GM19238 (cell line): ENCODE data around the gene ZBTB7C.

Experiments
- DNase-seq: peaks from one replicate; pipeline ENCODE4 v3.0.0; 2011; ENCODE audit warnings: low spot score; ENCODE audit not compliant: insufficient read length

The ZBTB7C gene

GRCh38 chr18:48391868-48392267 lies 17.3 kb downstream of the ZBTB7C start:
- DNase-seq = no peak

DNA sequence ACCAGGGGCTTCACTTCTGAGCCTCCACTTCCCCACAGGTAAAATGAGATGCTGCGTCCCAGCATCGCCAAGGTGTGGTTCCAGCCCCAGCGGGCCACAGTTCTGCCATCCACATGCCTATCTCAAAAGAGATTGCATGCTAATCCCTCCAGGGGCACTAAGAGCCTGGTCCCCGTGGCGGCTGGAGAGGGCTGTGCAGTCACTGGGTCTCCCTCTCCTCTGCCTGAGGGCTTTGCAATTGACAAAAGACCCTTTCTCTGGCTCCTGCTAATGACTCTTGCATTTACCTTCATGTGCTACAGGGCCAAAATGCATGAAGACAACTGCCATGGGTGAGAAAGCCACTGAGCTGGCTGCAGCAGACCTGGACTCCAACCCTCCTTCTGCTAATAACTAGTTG lies 18.5 kb downstream of the ZBTB7C start:
- DNase-seq = no peak

GRCh38 chr18:48388478-48388877 lies 20.7 kb downstream of the ZBTB7C start:
- DNase-seq = no peak

GRCh38 chr18:48387300-48387699 lies 21.9 kb downstream of the ZBTB7C start:
- DNase-seq = no peak

DNA sequence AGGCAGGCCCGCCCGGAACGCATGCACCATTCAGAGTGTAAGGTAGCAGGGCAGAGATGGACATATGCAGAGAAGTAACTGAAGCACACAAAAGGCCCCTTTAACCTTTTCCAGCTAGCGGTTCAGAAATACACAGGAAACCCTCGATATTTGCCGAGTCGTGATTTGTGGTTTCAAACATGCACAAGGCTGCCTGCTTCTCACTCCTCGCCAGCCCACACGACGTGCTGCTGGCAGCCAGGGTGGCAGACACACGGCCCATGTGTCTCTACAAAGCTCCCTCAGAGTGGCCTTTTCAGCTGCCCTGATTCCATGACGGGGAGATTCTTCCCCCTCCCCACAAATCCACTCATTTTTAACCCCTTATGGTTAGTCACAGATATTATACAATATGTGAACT lies 23.6 kb downstream of the ZBTB7C start:
- DNase-seq = no peak

DNA sequence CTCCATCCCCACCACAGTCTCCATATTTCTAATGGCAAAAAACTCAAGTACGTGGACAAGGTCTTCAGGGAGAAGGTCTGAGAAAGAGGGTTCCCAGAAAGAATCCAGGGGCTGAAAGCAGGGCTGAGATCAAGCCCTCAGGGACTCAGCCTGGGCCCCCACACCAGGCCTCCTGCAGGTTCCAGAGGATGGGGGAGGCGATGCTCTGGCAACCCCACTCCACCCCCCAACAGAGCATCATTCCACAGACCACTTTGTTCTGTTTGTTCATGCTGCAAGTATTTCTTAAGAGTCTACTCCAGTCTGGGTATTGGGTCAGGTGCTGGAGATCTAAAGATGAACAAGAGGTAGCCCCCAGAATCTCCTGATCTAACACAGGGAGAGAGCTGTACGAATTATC lies 32.2 kb downstream of the ZBTB7C start:
- no peak for DNase-seq

- DNase-seq = no peak
These were observed 32.8 kb downstream of the ZBTB7C start for GRCh38 chr18:48376406-48376805.

GRCh38 chr18:48375150-48375800 lies 33.9 kb downstream of the ZBTB7C start:
- no peak for DNase-seq

DNA sequence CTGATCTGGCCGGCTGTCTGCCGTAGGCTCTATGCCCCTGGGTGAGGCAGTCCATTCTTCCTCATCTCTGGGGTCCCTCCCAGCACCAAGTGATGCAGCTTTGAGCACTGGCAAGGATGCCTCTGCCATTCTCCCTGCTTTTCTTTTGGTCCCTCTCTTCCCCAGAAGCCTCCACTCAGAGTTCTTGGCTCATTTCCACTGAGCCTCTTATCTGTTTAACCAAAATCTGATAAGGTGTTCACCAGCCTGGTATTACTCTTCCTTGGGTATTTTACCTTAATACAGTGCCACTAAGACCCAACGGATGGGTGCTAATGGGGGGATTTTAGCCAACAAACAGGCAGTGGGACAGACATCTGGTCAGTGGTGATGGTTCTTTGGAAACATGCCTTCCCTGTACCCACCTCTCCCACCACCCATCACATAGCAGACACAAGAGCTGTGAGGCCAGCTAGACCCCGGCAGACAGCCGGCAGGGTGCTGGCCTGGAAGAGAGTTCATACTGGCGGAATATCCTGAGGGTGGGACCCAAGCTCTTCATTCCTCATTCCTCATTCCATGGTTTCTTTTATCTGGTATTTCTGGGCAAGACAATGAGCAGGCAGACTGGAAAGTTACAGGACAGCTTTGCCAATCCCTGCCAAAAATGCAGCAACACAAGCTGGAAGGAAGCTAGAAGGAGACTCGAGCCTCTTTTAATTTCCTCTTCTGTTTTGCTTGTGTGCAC lies 34.6 kb downstream of the ZBTB7C start:
- DNase-seq = no peak

GRCh38 chr18:48371854-48372602 lies 37.2 kb downstream of the ZBTB7C start:
- no peak for DNase-seq

DNA sequence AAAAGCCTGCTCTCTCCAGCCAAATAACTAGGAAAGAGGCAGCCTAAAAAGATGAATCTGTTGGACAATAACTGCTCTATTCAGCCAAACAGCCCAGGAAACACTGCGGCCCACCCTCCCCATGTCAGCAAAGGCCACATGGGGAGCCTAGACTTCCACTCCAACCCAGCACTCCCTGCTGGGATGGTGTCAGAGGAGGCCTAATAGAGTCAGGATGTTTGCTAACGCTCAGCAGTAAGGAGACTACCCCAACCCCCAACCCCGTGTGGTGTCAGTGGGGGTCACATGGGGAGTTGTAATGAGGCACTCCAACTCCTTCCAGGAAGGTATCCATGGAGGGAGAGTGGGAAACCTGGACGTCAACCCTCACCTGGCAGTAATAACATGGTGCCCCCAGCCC lies 41.6 kb downstream of the ZBTB7C start:
- DNase-seq = no peak

GRCh38 chr18:48365965-48366364 lies 43.2 kb downstream of the ZBTB7C start:
- no peak for DNase-seq

DNA sequence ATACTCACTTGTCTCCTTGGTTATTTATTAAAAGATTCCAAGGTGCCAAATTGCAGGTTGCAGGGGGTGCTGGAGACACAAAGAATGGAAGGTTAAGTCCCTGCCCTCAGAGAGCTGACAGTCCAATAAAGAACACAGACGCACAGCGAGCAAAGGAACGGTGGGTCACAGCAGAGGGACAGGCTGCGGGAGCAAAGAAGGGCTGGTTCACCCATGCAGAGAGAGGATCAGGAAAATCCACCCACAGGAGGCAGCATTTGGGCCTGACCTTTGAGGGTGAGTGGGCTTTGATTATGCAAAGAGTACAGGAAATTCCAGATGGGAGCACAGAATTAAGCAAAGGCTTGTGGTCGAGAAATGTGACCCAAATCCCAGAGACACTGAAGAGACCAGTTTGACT lies 45.0 kb downstream of the ZBTB7C start:
- no peak for DNase-seq

DNA sequence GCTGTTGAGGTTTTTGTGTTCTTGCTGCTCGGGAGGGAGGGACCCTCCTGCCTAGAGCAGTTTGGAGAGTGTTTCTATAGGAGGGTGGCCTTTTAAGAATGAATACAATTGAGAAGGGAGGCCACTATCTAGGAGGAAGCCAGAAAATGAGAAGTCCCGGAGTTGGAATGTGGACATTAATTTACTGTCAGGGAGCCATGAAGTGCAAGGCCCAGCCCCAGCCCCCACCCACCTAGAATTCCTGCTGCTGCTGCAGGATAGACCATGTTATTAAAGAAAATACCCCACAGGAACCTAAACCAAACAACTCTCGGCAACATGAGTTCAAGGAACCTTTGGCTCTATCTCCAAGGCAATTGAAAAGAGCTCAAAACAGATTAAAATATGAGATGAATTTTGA lies 46.0 kb downstream of the ZBTB7C start:
- no peak for DNase-seq

- DNase-seq = no peak
These were observed 47.4 kb downstream of the ZBTB7C start for GRCh38 chr18:48361801-48362200.

DNA sequence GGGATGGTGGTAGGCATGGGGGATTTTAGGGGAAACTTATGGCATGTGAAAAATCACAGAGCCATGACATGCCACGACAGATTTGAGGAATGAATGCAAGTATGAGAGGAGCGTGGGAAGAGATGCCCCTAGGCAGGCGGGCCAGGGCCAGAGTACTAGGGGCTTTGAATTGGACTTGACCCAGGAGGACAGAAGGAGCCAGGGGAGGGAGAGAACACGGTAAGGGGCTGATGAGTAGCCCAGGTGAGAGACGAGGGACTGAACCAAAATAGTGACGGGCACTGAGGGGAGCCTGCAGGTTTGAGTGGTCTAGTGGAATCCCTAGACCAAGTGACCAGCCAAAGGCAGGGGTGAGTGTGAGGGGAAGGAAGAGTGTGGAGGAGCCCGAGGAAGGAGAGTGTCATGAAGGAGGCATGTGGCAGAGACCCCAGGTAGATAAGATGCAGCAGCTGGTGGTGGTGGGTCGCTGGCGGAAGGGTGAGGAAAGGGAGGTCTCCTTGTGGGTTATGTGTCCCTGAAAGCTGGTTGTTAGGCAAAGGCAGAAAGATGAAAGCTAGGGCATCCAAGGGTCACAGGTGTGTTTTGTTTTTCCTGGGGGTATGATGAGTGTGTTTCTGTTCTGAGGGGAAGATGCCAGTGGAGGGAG lies 48.7 kb downstream of the ZBTB7C start:
- DNase-seq = no peak

DNA sequence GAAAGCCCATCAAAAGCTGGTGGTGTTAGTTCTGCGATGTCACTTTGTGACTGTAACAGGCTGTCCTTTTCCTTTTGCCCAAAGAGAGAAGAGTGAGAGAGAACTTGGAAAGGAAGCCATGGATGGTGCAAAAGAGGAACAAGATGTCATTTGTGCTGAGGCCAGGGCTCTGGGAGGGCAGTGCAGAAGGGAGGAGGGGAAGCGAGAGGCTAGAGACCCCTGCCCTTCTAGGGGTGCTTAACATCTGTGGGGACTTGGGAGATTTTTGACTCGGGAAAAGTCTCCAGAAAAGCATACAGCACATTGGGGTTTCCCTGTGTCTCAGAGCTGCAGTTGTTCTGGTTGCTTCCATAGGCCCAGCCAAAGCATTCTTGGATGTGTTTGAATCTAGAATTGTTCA lies 49.6 kb downstream of the ZBTB7C start:
- no peak for DNase-seq

GRCh38 chr18:48358868-48359267 lies 50.3 kb downstream of the ZBTB7C start:
- no peak for DNase-seq

DNA sequence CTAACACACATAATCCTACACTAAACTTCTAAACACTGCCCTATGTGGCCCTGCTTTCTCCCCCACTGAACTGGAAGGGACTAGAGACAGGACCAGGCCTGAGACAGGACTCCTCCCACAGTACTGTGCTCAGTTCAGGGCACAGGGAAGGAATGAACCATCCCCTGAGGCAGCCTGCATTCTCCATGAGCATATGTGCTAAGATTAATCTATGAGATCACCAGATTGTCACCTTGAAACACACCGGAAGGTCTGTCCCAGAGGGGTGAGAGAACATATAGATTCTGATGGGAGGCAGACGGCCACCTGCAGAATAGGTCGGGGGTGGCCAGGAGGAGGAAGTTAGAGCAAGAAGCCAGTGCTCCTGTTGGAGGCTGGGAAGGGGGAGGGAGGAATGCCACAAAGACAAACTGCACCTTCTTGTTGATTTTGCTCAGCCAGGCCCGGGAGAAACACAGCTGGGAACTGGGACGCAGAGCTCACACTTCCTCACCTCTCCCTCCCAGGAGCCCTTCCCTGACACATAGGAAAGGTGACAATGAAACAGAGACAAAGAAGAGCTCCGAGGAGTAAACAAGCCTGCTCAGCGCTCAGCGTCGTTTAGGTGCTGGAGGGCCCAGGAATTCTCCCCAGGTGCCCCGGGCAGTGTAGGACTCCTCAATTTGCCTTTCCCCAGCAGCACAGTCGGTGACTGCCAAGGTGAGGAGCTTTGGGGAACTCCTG lies 52.1 kb downstream of the ZBTB7C start:
- no peak for DNase-seq

GRCh38 chr18:48356151-48356745 lies 52.9 kb downstream of the ZBTB7C start:
- no peak for DNase-seq
